Measurements from ENCODE around the gene C1orf198. TPM values are rescaled to one million over a fixed set of nuclear protein-coding genes. Genes with fewer than 3 reads are reported as not detected.

C1orf198 gene

GRCh38 chr1:230791986-230792564, 76.2 kb downstream of the C1orf198 start:
- WGBS (ENCODE audit: extremely low coverage, insufficient coverage, low lambda C conversion rate), result no CpG with 5 or more reads among the region's 5 CpGs

GRCh38 chr1:230790026-230790425, 78.3 kb downstream of the C1orf198 start:
- Histone ChIP-seq H4K8ac (ENCODE audit: low read depth, low read length) (no peak overlapping the region), H3K56ac (ENCODE audit: low read length) (no peak overlapping the region), H3K9ac (ENCODE audit: low read length) (no peak overlapping the region), H3K4me2 (ENCODE audit: low read length) (no peak overlapping the region), H3K23ac (ENCODE audit: low read length) (no peak overlapping the region), H2BK15ac (replicated peaks; ENCODE audit: low read depth) (no peak overlapping the region), H3K27ac (ENCODE audit: low read depth, low read length) (no peak overlapping the region), H4K5ac (ENCODE audit: low read length) (no peak overlapping the region), H3K18ac (ENCODE audit: low read length) (no peak overlapping the region), H3K79me2 (ENCODE audit: control insufficient read depth, insufficient read depth, low read length) (no peaks in the 10 kb centered on the region), H3K4me1 (ENCODE audit: control insufficient read depth, low read depth, low read length) (no peaks in the 10 kb centered on the region), H3K4ac (ENCODE audit: low read depth, low read length) (no peak overlapping the region), H3K4me3 (ENCODE audit: low read length) (no peak overlapping the region), H2BK120ac (ENCODE audit: low read depth, low read length) (no peak overlapping the region), H3K79me1 (ENCODE audit: low read length) (no peaks in the 10 kb centered on the region), H2AK5ac (ENCODE audit: low read length) (no peak overlapping the region), H2BK5ac (ENCODE audit: low read length) (no peak overlapping the region), H3K36me3 (ENCODE audit: control insufficient read depth, insufficient read depth, low read length) (no peaks in the 10 kb centered on the region), H3K27me3 (ENCODE audit: insufficient read depth, low read length, poor library complexity) (peaks cover 2% of the 10 kb centered on the region)
- WGBS (ENCODE audit: extremely low coverage, insufficient coverage, low lambda C conversion rate), result no CpG with 5 or more reads among the region's 5 CpGs
- no peak for DNase-seq

More at GRCh38 chr1:230791986-230792564, 76.2 kb downstream of the C1orf198 start:
- no peak overlapping the region for H2BK5ac ChIP-seq (ENCODE audit: low read length)
- H2BK15ac ChIP-seq (replicated peaks; ENCODE audit: low read depth), result no peak overlapping the region
- no peak overlapping the region for H3K56ac ChIP-seq (ENCODE audit: low read length)
- H3K36me3 ChIP-seq (ENCODE audit: control insufficient read depth, insufficient read depth, low read length), result no peaks in the 10 kb centered on the region
- DNase-seq, result no peak
- H4K5ac ChIP-seq (ENCODE audit: low read length), result no peak overlapping the region
- H3K4me2 ChIP-seq (ENCODE audit: low read length), result no peak overlapping the region
- H3K27ac ChIP-seq (ENCODE audit: low read depth, low read length), result no peak overlapping the region
- no peak overlapping the region for H3K4ac ChIP-seq (ENCODE audit: low read depth, low read length)
- H3K23ac ChIP-seq (ENCODE audit: low read length), result no peak overlapping the region
- H3K79me2 ChIP-seq (ENCODE audit: control insufficient read depth, insufficient read depth, low read length), result no peaks in the 10 kb centered on the region
- no peak overlapping the region for H4K8ac ChIP-seq (ENCODE audit: low read depth, low read length)
- H3K4me1 ChIP-seq (ENCODE audit: control insufficient read depth, low read depth, low read length), result no peaks in the 10 kb centered on the region
- H3K4me3 ChIP-seq (ENCODE audit: low read length), result no peak overlapping the region
- H3K9ac ChIP-seq (ENCODE audit: low read length), result no peak overlapping the region
- H3K18ac ChIP-seq (ENCODE audit: low read length), result no peak overlapping the region
- no peaks in the 10 kb centered on the region for H3K79me1 ChIP-seq (ENCODE audit: low read length)
- no peaks in the 10 kb centered on the region for H3K27me3 ChIP-seq (ENCODE audit: insufficient read depth, low read length, poor library complexity)
- no peak overlapping the region for H2AK5ac ChIP-seq (ENCODE audit: low read length)
- no peak overlapping the region for H2BK120ac ChIP-seq (ENCODE audit: low read depth, low read length)

GRCh38 chr1:230788561-230789275, 79.6 kb downstream of the C1orf198 start:
- DNase-seq, result no peak
- H2BK5ac ChIP-seq (ENCODE audit: low read length), result no peak overlapping the region
- no peak overlapping the region for H3K56ac ChIP-seq (ENCODE audit: low read length)
- H3K18ac ChIP-seq (ENCODE audit: low read length), result no peak overlapping the region
- no peak overlapping the region for H4K8ac ChIP-seq (ENCODE audit: low read depth, low read length)
- H3K27ac ChIP-seq (ENCODE audit: low read depth, low read length), result no peak overlapping the region
- H2BK120ac ChIP-seq (ENCODE audit: low read depth, low read length), result no peak overlapping the region
- no peak overlapping the region for H3K4me3 ChIP-seq (ENCODE audit: low read length)
- peaks cover 2% of the 10 kb centered on the region for H3K27me3 ChIP-seq (ENCODE audit: insufficient read depth, low read length, poor library complexity)
- no peaks in the 10 kb centered on the region for H3K79me2 ChIP-seq (ENCODE audit: control insufficient read depth, insufficient read depth, low read length)
- H3K79me1 ChIP-seq (ENCODE audit: low read length), result no peaks in the 10 kb centered on the region
- WGBS (ENCODE audit: extremely low coverage, insufficient coverage, low lambda C conversion rate), result no CpG with 5 or more reads among the region's 10 CpGs
- H3K9ac ChIP-seq (ENCODE audit: low read length), result no peak overlapping the region
- no peak overlapping the region for H3K4ac ChIP-seq (ENCODE audit: low read depth, low read length)
- no peak overlapping the region for H4K5ac ChIP-seq (ENCODE audit: low read length)
- no peak overlapping the region for H2AK5ac ChIP-seq (ENCODE audit: low read length)
- H3K4me2 ChIP-seq (ENCODE audit: low read length), result no peak overlapping the region
- H3K36me3 ChIP-seq (ENCODE audit: control insufficient read depth, insufficient read depth, low read length), result no peaks in the 10 kb centered on the region
- H2BK15ac ChIP-seq (replicated peaks; ENCODE audit: low read depth), result no peak overlapping the region
- H3K4me1 ChIP-seq (ENCODE audit: control insufficient read depth, low read depth, low read length), result no peaks in the 10 kb centered on the region
- no peak overlapping the region for H3K23ac ChIP-seq (ENCODE audit: low read length)

- H3K27me3 ChIP-seq (ENCODE audit: insufficient read depth, low read length, poor library complexity), result peaks cover 2% of the 10 kb centered on the region
- no peak overlapping the region for H4K8ac ChIP-seq (ENCODE audit: low read depth, low read length)
- H3K79me1 ChIP-seq (ENCODE audit: low read length), result no peaks in the 10 kb centered on the region
- H2BK5ac ChIP-seq (ENCODE audit: low read length), result no peak overlapping the region
- H2AK5ac ChIP-seq (ENCODE audit: low read length), result no peak overlapping the region
- H3K18ac ChIP-seq (ENCODE audit: low read length), result no peak overlapping the region
- H3K36me3 ChIP-seq (ENCODE audit: control insufficient read depth, insufficient read depth, low read length), result no peaks in the 10 kb centered on the region
- no peak overlapping the region for H3K27ac ChIP-seq (ENCODE audit: low read depth, low read length)
- H3K23ac ChIP-seq (ENCODE audit: low read length), result no peak overlapping the region
- H3K4ac ChIP-seq (ENCODE audit: low read depth, low read length), result no peak overlapping the region
- H2BK15ac ChIP-seq (replicated peaks; ENCODE audit: low read depth), result no peak overlapping the region
- no peak overlapping the region for H3K4me2 ChIP-seq (ENCODE audit: low read length)
- H3K4me1 ChIP-seq (ENCODE audit: control insufficient read depth, low read depth, low read length), result no peaks in the 10 kb centered on the region
- no peak for DNase-seq
- no peak overlapping the region for H3K9ac ChIP-seq (ENCODE audit: low read length)
- H4K5ac ChIP-seq (ENCODE audit: low read length), result no peak overlapping the region
- H3K56ac ChIP-seq (ENCODE audit: low read length), result no peak overlapping the region
- no peak overlapping the region for H2BK120ac ChIP-seq (ENCODE audit: low read depth, low read length)
- no peaks in the 10 kb centered on the region for H3K79me2 ChIP-seq (ENCODE audit: control insufficient read depth, insufficient read depth, low read length)
- WGBS (ENCODE audit: extremely low coverage, insufficient coverage, low lambda C conversion rate), result no CpG with 5 or more reads among the region's 7 CpGs
- H3K4me3 ChIP-seq (ENCODE audit: low read length), result no peak overlapping the region
Measured at GRCh38 chr1:230787471-230787870, 80.8 kb downstream of the C1orf198 start.

Small RNAs within 50 kb of the gene (small RNA-seq; reads per million reads assigned to genes)
- gene RN7SL837P (ENCODE audit: insufficient read depth) (not detected), gene RNA5SP79 (ENCODE audit: insufficient read depth) (not detected)

Measured in mesendoderm (in vitro differentiated cells).